Measurements from ENCODE around the gene PRRT1B.

The PRRT1B gene

GRCh38 chr9:131584858-131585257, 39.5 kb downstream of the PRRT1B start:
- TF ChIP-seq, protein P1, sequence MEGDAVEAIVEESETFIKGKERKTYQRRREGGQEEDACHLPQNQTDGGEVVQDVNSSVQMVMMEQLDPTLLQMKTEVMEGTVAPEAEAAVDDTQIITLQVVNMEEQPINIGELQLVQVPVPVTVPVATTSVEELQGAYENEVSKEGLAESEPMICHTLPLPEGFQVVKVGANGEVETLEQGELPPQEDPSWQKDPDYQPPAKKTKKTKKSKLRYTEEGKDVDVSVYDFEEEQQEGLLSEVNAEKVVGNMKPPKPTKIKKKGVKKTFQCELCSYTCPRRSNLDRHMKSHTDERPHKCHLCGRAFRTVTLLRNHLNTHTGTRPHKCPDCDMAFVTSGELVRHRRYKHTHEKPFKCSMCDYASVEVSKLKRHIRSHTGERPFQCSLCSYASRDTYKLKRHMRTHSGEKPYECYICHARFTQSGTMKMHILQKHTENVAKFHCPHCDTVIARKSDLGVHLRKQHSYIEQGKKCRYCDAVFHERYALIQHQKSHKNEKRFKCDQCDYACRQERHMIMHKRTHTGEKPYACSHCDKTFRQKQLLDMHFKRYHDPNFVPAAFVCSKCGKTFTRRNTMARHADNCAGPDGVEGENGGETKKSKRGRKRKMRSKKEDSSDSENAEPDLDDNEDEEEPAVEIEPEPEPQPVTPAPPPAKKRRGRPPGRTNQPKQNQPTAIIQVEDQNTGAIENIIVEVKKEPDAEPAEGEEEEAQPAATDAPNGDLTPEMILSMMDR (conservative IDR thresholded peaks at IDR 0.05), result no peak
- no peak overlapping the region for H3K27ac ChIP-seq

DNA sequence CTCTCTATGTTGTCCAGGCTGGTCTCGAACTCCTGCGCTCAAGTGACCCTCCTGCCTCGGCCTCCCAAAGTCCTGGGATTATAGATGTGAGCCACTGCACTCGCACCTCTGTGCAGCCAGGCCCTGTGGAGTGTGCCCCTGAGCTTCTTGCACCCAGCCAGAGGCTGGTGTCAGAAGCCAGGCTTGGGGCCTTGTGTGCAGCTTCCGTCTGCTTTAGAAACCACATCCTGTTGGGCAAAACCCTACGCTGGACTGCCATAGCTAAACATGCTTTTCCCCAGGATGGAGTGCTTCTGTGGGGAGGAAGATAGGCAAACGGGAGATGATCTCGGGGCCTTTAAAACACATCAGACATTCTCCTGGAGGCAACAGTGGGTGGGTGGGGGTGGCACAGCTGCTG, 40.1 kb downstream of the PRRT1B start:
- no peak overlapping the region for H3K27ac ChIP-seq

DNA sequence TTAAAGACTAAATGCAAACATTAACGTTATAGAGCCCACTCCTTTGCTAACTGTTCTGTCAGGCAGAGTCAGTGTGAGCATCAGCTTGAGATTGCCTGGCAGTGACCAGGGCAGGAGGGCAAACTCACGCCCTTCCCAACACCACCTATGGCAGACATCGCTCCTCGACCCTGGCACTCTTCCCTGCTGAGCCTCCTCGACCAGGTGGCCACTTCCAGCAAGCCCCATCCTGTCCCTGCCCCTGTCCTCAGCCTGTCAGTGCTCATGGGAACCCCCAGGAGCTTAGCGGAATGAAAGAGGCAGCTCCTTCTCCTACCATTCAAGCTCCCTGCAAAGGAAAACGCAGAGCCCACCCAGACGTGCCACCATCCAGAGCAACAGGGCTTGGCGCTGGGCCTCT, 42.0 kb downstream of the PRRT1B start:
- TF ChIP-seq, protein P1 (conservative IDR thresholded peaks at IDR 0.05), result no peak
- H3K27ac ChIP-seq, result no peak overlapping the region

More for the DNA sequence above, 40.1 kb downstream of the PRRT1B start:
- TF ChIP-seq, protein P1 (conservative IDR thresholded peaks at IDR 0.05), result no peak

DNA sequence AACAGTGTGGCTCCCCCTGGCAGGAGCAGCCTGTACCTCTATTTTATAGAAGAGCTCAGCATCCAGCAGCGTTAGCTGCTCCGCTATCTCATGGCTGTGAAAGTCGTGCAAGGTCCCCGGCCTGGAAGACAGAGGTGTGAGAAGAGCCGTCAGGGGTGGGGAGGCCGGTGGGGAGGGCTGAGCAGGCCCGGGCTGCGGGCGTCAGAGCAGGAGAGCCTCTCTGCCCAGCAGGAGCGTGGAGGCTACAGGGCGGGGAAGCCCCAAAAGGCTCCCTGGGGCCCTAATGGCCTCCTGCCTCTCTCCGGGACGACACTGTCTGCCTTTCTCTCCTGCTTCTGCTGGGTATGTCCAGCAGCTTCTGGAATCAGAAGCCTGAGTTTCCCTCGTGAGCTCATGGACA, 42.6 kb downstream of the PRRT1B start:
- TF ChIP-seq, protein P1 (conservative IDR thresholded peaks at IDR 0.05), result no peak
- H3K27ac ChIP-seq, result no peak overlapping the region

GRCh38 chr9:131588396-131588795, 43.1 kb downstream of the PRRT1B start:
- TF ChIP-seq, protein P1 (conservative IDR thresholded peaks at IDR 0.05), result no peak
- no peak overlapping the region for H3K27ac ChIP-seq

GRCh38 chr9:131589124-131589711, 43.9 kb downstream of the PRRT1B start:
- TF ChIP-seq, protein P1 (conservative IDR thresholded peaks at IDR 0.05), result no peak
- H3K27ac ChIP-seq, result no peak overlapping the region

DNA sequence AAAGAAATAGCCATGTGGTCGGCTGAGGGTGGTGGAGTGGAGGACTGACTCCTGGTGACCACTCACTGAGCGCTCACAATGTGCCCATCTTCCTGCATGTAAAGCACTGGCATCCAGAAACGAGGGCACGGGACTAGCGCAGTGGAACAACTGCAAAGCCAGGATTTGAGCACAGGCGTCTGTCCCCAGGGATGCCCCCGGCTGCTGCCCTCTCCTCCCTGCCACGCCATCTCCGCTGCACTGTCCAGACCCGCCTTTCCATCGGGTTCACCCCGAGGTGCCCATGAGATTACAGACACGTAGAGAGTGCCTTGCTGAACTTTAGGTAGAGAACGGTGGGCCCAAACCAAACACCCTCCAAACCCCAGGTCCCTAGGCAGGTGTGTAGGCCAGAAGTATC, 44.7 kb downstream of the PRRT1B start:
- TF ChIP-seq, protein P1 (conservative IDR thresholded peaks at IDR 0.05), result no peak
- H3K27ac ChIP-seq, result no peak overlapping the region
